GM18498 (cell line): Measurements from ENCODE around the gene PON3.

Experiments used
- ATAC-seq: cut with Tn5 transposase; IDR thresholded peaks from one replicate; pipeline ENCODE4 v1.9.1; 2021; ENCODE audit warnings: mild to moderate bottlenecking, moderate library complexity; ENCODE audit not compliant: unreplicated experiment

Gene PON3

DNA sequence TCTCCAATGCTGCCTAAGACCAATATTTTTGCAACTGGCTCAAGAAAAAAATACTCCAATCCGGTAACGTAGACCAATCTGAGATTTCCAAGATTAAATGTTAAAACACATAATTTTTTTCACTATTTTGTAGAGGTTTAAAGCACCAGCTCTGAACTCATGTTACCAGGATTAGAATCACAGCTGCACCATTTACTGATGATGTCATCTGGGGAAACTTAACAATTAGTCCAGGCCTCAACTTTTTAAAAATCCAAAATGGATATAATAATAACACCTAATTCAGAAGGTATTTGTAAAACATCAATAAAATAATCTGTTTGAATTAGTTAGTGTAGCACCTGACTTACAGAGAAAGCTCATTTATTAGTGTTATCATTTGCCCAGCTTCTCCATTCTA lies 86.2 kb downstream of the PON3 start:
- ATAC-seq: no peak
